ENCODE measurements around the gene CBFA2T3. TPM values are rescaled to one million over a fixed set of nuclear protein-coding genes. Genes with fewer than 3 reads are reported as not detected.
A peak's percentile ranks its signal among the peaks of the same experiment; 100 is the strongest.

CBFA2T3 gene
- total RNA-seq, 4 donors from 2014 or later, result 4.0 to 18.5 (median 5.5) TPM

- in situ Hi-C loops (cut with MboI; ENCODE audit: low pct_ligation_motif_present in 1 of 4, low pct_unique_long_range_greater_than_20kb in 1 of 4, low sequenced_read_pairs in 3 of 4) (no loop called here), intact Hi-C loops (cut with DNase I; ENCODE audit: low total_unique reads) (no loop called here)
- TF ChIP-seq, protein P1, sequence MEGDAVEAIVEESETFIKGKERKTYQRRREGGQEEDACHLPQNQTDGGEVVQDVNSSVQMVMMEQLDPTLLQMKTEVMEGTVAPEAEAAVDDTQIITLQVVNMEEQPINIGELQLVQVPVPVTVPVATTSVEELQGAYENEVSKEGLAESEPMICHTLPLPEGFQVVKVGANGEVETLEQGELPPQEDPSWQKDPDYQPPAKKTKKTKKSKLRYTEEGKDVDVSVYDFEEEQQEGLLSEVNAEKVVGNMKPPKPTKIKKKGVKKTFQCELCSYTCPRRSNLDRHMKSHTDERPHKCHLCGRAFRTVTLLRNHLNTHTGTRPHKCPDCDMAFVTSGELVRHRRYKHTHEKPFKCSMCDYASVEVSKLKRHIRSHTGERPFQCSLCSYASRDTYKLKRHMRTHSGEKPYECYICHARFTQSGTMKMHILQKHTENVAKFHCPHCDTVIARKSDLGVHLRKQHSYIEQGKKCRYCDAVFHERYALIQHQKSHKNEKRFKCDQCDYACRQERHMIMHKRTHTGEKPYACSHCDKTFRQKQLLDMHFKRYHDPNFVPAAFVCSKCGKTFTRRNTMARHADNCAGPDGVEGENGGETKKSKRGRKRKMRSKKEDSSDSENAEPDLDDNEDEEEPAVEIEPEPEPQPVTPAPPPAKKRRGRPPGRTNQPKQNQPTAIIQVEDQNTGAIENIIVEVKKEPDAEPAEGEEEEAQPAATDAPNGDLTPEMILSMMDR (IDR thresholded peaks at IDR 0.05), result no peak
- TF ChIP-seq POLR2A (IDR thresholded peaks at IDR 0.05), result no peak
- no peak for TF ChIP-seq EP300 (IDR thresholded peaks at IDR 0.05; ENCODE audit: low read depth)
- TF ChIP-seq POLR2AphosphoS5 (IDR thresholded peaks at IDR 0.05), result no peak
- 78% methylated on average over 25 of the region's 31 CpGs; no CpG with 5 or more reads in 1 of the 2 donors for WGBS, 2 donors (ENCODE audit: low coverage in 1 of 2)
- H3K36me3 ChIP-seq, result no peaks in the 10 kb centered on the region
- peaks cover 0 to 5% (median 1%) of the 10 kb centered on the region in 4 donors for H3K4me1 ChIP-seq
- H3K27me3 ChIP-seq, result peaks cover 52% of the 10 kb centered on the region
- no peaks in the 10 kb centered on the region for H3K9me3 ChIP-seq
- H3K27ac ChIP-seq, result peak overlapping the region in 2 of 4 donors; percentile 33 to 60
- no peak for DNase-seq
- H3K4me3 ChIP-seq, result no peak overlapping the region
These were observed 8.3 kb downstream of the CBFA2T3 start for GRCh38 chr16:88968589-88969280.

DNA sequence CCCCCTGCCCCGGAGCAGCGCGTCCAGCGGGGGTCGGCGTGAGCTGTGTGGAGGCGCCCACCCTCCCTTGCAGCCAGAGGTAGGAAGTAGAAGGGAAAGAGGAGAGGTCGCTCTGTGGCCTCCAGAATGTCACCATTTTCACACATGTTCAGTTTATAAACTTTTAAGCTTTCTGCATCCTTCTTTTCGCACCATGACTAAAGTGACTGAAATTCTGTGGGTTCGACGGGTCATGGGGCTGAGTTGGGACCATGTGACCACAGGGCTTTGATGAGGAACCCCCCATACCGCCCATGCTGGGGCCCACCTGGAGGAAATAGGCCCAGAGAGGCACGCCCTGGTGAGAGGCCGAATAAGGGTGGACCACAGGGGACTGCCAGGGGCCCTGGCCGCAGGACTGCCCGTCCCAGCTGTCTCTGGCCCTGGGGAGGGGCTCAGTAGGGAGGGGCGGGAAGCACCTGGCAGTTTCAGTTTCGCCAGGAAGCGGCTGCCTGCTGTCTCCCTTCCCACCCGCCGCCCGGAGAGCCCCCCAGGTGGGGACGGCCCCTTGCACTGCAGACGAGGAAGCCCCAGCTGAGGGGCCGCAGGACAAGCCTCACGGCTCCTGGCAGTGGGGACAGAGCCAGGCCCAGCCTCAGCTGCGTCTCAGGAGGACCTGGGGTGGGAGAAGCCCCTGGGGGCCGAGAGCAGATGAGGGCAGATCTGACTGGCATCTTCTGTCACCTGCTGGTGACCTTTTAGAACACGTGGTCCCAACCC, 9.0 kb downstream of the CBFA2T3 start:
- 41% methylated on average over 29 of the region's 29 CpGs; no CpG with 5 or more reads in 1 of the 2 donors for WGBS, 2 donors (ENCODE audit: low coverage in 1 of 2)
- peak; percentile 45 to 78 (median 50) for TF ChIP-seq POLR2AphosphoS5 (IDR thresholded peaks at IDR 0.05)
- TF ChIP-seq, protein P1 (IDR thresholded peaks at IDR 0.05), result no peak

GRCh38 chr16:88966986-88967829, 9.8 kb downstream of the CBFA2T3 start:
- 71 to 100% methylated on average over 1 to 47 of the region's 47 CpGs for WGBS, 2 donors (ENCODE audit: low coverage in 1 of 2)
- no peak for DNase-seq
- no peak for TF ChIP-seq EP300 (IDR thresholded peaks at IDR 0.05; ENCODE audit: low read depth)
- TF ChIP-seq, protein P1 (IDR thresholded peaks at IDR 0.05), result no peak
- TF ChIP-seq POLR2AphosphoS5 (IDR thresholded peaks at IDR 0.05), result no peak
- TF ChIP-seq POLR2A (IDR thresholded peaks at IDR 0.05), result no peak
- Histone ChIP-seq H3K9me3 (no peaks in the 10 kb centered on the region), H3K36me3 (no peaks in the 10 kb centered on the region), H3K27ac (peak overlapping the region in 2 of 4 donors; percentile 41 to 53), H3K4me3 (no peak overlapping the region), H3K27me3 (peaks cover 47% of the 10 kb centered on the region), H3K4me1 (peaks cover 0 to 5% (median 0%) of the 10 kb centered on the region in 4 donors)
- in situ Hi-C loops (cut with MboI; ENCODE audit: low pct_ligation_motif_present in 1 of 4, low pct_unique_long_range_greater_than_20kb in 1 of 4, low sequenced_read_pairs in 3 of 4), result no loop called here
- intact Hi-C loops (cut with DNase I; ENCODE audit: low total_unique reads), result no loop called here

More for the DNA sequence above, 9.0 kb downstream of the CBFA2T3 start:
- peak; percentile 82 for DNase-seq
- in situ Hi-C loops (cut with MboI; ENCODE audit: low pct_ligation_motif_present in 1 of 4, low pct_unique_long_range_greater_than_20kb in 1 of 4, low sequenced_read_pairs in 3 of 4) (no loop called here), intact Hi-C loops (cut with DNase I; ENCODE audit: low total_unique reads) (no loop called here)
- Histone ChIP-seq H3K9me3 (no peaks in the 10 kb centered on the region), H3K27ac (peak overlapping the region in 2 of 4 donors; percentile 53 to 60), H3K36me3 (no peaks in the 10 kb centered on the region), H3K4me1 (peaks cover 0 to 5% (median 1%) of the 10 kb centered on the region in 4 donors), H3K27me3 (peaks cover 51% of the 10 kb centered on the region), H3K4me3 (peak overlapping the region in 1 of 4 donors; percentile 16)
